OCI-LY3 (cell line): ENCODE measurements around the gene HLTF.

ENCODE experiments used
- CTCF ChIP-seq: fragments of 200-600, 300-600 bp; sonication (generic); IDR thresholded peaks from 2 replicates; pipeline ENCODE4 v1.5.1; 2014; ENCODE audit warnings: antibody characterized with exemption, low read length, low read depth
- EZH2phosphoT487 ChIP-seq: fragments of 200-600 bp; shearing (Covaris generic); IDR thresholded peaks from 2 replicates; pipeline ENCODE4 v1.6.1; 2018; ENCODE audit warnings: antibody characterized with exemption, mixed run types, low read depth

GRCh38 chr3:149095487-149095886 is 9.2 kb upstream of the HLTF start:
- no peak for TF ChIP-seq CTCF
- TF ChIP-seq EZH2phosphoT487 = no peak
